ENCODE data around the gene KRTAP20-2.

DNA sequence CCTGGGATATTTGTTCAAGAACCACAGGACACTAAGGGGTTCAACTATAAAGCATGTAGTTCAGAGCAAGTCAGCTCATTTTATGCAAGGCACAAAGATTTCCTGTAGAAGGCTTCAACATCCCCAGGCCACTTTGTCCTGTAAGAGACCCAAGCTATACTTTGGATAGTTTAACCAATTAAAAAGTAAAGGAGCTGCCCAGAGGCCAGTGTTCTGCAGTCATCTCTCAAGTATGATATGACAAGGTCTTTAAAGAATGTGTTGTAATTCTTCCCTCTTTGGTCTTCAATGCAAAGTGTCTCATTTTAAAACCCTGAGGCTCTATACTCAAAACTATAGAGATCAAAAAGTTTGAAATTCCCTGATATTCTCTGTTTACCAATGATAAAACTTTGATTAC lies 41.7 kb downstream of the KRTAP20-2 start:
- TF ChIP-seq POLR2A (IDR thresholded peaks at IDR 0.05), result no peak
- TF ChIP-seq, protein P1, sequence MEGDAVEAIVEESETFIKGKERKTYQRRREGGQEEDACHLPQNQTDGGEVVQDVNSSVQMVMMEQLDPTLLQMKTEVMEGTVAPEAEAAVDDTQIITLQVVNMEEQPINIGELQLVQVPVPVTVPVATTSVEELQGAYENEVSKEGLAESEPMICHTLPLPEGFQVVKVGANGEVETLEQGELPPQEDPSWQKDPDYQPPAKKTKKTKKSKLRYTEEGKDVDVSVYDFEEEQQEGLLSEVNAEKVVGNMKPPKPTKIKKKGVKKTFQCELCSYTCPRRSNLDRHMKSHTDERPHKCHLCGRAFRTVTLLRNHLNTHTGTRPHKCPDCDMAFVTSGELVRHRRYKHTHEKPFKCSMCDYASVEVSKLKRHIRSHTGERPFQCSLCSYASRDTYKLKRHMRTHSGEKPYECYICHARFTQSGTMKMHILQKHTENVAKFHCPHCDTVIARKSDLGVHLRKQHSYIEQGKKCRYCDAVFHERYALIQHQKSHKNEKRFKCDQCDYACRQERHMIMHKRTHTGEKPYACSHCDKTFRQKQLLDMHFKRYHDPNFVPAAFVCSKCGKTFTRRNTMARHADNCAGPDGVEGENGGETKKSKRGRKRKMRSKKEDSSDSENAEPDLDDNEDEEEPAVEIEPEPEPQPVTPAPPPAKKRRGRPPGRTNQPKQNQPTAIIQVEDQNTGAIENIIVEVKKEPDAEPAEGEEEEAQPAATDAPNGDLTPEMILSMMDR (IDR thresholded peaks at IDR 0.05), result no peak
